Esophagus muscularis mucosa (tissue), 4 donors: ENCODE measurements around the gene ZP2. TPM values are rescaled to one million over a fixed set of nuclear protein-coding genes. Genes with fewer than 3 reads are reported as not detected.
"Not testable (repeated sequence)": the region's sequence is repeated elsewhere in the genome, so short reads cannot be mapped to it uniquely, and the experiment has no call there.

Experiments used
- DNase-seq: peaks from one replicate; pipeline ENCODE4 v3.0.0-alpha.2; 2017; ENCODE audit errors: extremely low spot score
- H3K27ac ChIP-seq, 4 donors: fragments of 200-600 bp; sonication (generic); replicated peaks in 1 of 4; 1 replicate in 3 of 4; 2 replicates in 1 of 4; pipeline ENCODE4 v1.5.1; 2016 to 2019; ENCODE audit warnings: mild to moderate bottlenecking in 1 of 4
- H3K27me3 ChIP-seq, 4 donors: fragments of 200-600 bp; sonication (generic); one replicate each; pipeline versions ENCODE4 v1.5.1 to v1.6.0; 2016 to 2019
- H3K36me3 ChIP-seq, 4 donors: fragments of 200-600 bp; sonication (generic); one replicate each; pipeline ENCODE4 v1.5.1; 2016 to 2019
- H3K4me1 ChIP-seq, 4 donors: fragments of 200-600 bp; sonication (generic); one replicate each; pipeline ENCODE4 v1.5.1; 2016 to 2019
- H3K4me3 ChIP-seq, 4 donors: fragments of 200-600 bp; sonication (generic); 1 replicate in 2 of 4; 2 replicates in 2 of 4; pipeline ENCODE4 v1.5.1; 2016 to 2019; ENCODE audit warnings: mild to moderate bottlenecking in 4 of 4, moderate library complexity in 1 of 4
- H3K9me3 ChIP-seq, 4 donors: fragments of 200-600 bp; sonication (generic); 1 replicate in 3 of 4; 2 replicates in 1 of 4; pipeline ENCODE4 v1.5.1; 2016 to 2019
- EP300 ChIP-seq: sonication (generic); formaldehyde crosslinking; IDR thresholded peaks from one replicate; pipeline ENCODE4 v1.6.1; 2017; ENCODE audit warnings: antibody characterized with exemption
- POLR2A ChIP-seq: fragments of 450-650 bp; IDR thresholded peaks from one replicate; pipeline ENCODE4 v1.6.1; 2017; ENCODE audit warnings: antibody characterized with exemption, moderate library complexity, mild to moderate bottlenecking, low read depth
- POLR2AphosphoS5 ChIP-seq, 2 donors: sonication (generic); formaldehyde crosslinking; IDR thresholded peaks; one replicate each; pipeline ENCODE4 v1.6.1; 2017; ENCODE audit warnings: antibody characterized with exemption in 2 of 2
- WGBS: methylation state at CpG from one replicate; pipeline ENCODE4 v1.1.5; 2018; 5-methylcytosine and 5-hydroxymethylcytosine counted together
- intact Hi-C: fragments of 100-400 bp; cut with DNase I; formaldehyde crosslinking; loops from one replicate; pipeline ENCODE4 v1.15.1; 2023
- total RNA-seq, 4 donors: library from RNA; depleted of rRNA; stranded (reverse); fragments of >200 nt; gene quantifications; one replicate each; pipeline versions ENCODE4 v1.1.0 to v1.2.1, GENCODE V29; 2016
- TF ChIP-seq, protein P1 (sequence below), 3 experiments: fragments of 200-600 bp in 2 of 3; fragments of 450-650 bp in 1 of 3; sonication (generic) in 2 of 3; IDR thresholded peaks; one replicate each; pipeline ENCODE4 v1.5.1; 2017 to 2019; ENCODE audit warnings: antibody characterized with exemption in 3 of 3, mild to moderate bottlenecking in 2 of 3, moderate library complexity in 1 of 3

Gene ZP2
- total RNA-seq, 4 donors from 2014 or later: not detected

- Histone ChIP-seq H3K27me3 (peaks cover 0 to 17% (median 0%) of the 10 kb centered on the region in 4 donors), H3K4me3 (no peak overlapping the region), H3K36me3 (no peaks in the 10 kb centered on the region), H3K9me3 (no peaks in the 10 kb centered on the region), H3K4me1 (no peaks in the 10 kb centered on the region), H3K27ac (no peak overlapping the region)
- 80% methylated on average over 15 of the region's 15 CpGs for WGBS
- intact Hi-C loops: no loop called here
- no peak for DNase-seq
- TF ChIP-seq POLR2AphosphoS5 (IDR thresholded peaks at IDR 0.05) (no peak), EP300 (no peak), POLR2A (no peak)
- TF ChIP-seq, protein P1, sequence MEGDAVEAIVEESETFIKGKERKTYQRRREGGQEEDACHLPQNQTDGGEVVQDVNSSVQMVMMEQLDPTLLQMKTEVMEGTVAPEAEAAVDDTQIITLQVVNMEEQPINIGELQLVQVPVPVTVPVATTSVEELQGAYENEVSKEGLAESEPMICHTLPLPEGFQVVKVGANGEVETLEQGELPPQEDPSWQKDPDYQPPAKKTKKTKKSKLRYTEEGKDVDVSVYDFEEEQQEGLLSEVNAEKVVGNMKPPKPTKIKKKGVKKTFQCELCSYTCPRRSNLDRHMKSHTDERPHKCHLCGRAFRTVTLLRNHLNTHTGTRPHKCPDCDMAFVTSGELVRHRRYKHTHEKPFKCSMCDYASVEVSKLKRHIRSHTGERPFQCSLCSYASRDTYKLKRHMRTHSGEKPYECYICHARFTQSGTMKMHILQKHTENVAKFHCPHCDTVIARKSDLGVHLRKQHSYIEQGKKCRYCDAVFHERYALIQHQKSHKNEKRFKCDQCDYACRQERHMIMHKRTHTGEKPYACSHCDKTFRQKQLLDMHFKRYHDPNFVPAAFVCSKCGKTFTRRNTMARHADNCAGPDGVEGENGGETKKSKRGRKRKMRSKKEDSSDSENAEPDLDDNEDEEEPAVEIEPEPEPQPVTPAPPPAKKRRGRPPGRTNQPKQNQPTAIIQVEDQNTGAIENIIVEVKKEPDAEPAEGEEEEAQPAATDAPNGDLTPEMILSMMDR (IDR thresholded peaks at IDR 0.05): no peak
Observed at GRCh38 chr16:21250072-21250923, 38.9 kb upstream of the ZP2 start.

DNA sequence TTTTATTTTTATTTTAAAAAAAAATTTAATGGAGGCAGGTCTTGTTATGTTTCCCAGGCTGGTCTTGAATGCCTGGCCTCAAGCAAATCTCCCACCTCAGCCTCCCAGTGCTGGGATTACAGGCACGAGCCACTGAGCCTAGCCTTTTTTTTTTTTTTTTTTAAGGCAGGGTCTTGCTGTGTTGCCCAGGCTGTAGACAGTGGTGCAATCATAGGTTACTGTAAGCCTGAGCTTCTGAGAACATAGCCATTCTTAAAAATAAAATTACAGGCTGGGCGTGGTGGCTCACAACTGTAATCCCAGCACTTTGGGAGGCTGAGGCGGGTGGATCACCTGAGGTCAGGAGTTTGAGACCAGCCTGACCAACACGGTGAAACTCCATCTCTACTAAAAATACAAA is 36.8 kb upstream of the ZP2 start:
- intact Hi-C loops, H3K36me3 ChIP-seq, H3K27ac ChIP-seq, H3K4me1 ChIP-seq, H3K4me3 ChIP-seq, H3K9me3 ChIP-seq, DNase-seq: not testable (repeated sequence)
- H3K27me3 ChIP-seq: peaks cover 0 to 17% (median 0%) of the 10 kb centered on the region in 4 donors
- 92% methylated on average over 4 of the region's 4 CpGs for WGBS

DNA sequence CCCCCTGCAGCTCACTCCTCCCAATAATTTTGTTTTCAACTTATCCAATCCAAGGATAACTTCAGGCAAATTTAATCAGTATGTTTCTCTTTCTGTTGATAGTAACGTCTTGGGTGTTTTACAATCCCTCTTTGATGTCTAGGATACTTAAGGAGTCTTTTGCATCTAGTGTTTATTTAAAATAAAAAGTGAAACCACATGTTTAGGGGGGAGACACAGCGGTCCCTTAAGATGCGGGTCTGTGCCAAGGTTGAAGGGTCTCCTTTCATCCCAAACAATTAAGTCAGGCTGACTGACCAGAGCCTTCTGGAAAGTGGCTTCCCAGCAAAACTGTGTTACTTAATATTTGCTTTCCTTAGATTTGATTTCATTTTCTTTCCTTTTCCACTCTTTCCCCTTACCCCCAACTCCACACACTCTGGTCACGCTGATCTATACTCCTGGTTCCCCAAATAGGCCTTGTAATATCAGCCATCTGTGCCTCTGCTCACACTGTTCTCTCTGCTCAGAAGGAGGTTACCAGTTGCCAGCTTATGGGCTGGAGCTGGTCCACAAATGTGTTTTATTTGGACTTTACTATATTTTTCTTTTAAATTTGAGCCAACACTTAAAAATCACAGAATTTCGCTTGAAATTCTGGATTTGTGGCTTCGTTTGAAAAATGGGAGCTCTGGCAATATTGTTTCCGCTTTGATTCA is 33.3 kb upstream of the ZP2 start:
- H3K36me3 ChIP-seq: no peaks in the 10 kb centered on the region
- whole genome bisulfite sequencing: 47% methylated on average over 7 of the region's 7 CpGs
- TF ChIP-seq, protein P1 (IDR thresholded peaks at IDR 0.05): no peak
- TF ChIP-seq POLR2AphosphoS5 (IDR thresholded peaks at IDR 0.05) (no peak), EP300 (no peak), POLR2A (no peak)
- no peak overlapping the region for H3K27ac ChIP-seq
- H3K4me1 ChIP-seq: no peaks in the 10 kb centered on the region
- H3K9me3 ChIP-seq: no peaks in the 10 kb centered on the region
- H3K4me3 ChIP-seq: no peak overlapping the region
- no peak for DNase-seq
- H3K27me3 ChIP-seq: peaks cover 0 to 6% (median 0%) of the 10 kb centered on the region in 4 donors
- intact Hi-C loops: no loop called here

GRCh38 chr16:21242756-21243155 is 31.4 kb upstream of the ZP2 start:
- Histone ChIP-seq H3K9me3 (no peaks in the 10 kb centered on the region), H3K4me3 (no peak overlapping the region), H3K36me3 (no peaks in the 10 kb centered on the region), H3K27ac (no peak overlapping the region), H3K27me3 (peaks cover 0 to 6% (median 0%) of the 10 kb centered on the region in 4 donors), H3K4me1 (no peaks in the 10 kb centered on the region)
- intact Hi-C loops: no loop called here
- 35% methylated on average over 2 of the region's 2 CpGs for WGBS
- TF ChIP-seq POLR2A: no peak
- no peak for TF ChIP-seq EP300
- no peak for TF ChIP-seq POLR2AphosphoS5 (IDR thresholded peaks at IDR 0.05)
- TF ChIP-seq, protein P1 (IDR thresholded peaks at IDR 0.05): no peak
- no peak for DNase-seq

DNA sequence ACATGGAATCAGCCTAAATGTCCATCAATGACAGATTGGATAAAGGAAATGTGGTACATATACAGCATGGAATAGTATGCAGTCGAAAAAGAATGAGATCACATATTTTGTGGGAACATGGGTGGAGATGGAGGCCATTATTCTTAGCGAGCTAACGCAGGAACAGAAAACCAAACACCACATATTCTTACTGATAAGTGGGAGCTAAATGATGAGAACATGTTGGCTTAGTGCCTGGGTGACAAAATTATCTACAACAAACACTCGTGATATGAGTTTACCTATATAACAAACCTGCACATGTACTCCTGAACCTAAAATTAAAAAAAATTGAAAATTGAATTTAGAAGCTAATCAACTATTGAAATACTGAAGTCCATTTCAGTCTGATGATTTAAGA is 28.3 kb upstream of the ZP2 start:
- Histone ChIP-seq H3K36me3 (no peaks in the 10 kb centered on the region), H3K4me3 (no peak overlapping the region), H3K27ac (no peak overlapping the region), H3K27me3 (peaks cover 0 to 6% (median 0%) of the 10 kb centered on the region in 4 donors), H3K9me3 (no peaks in the 10 kb centered on the region), H3K4me1 (no peaks in the 10 kb centered on the region)
- no peak for TF ChIP-seq POLR2A
- TF ChIP-seq POLR2AphosphoS5 (IDR thresholded peaks at IDR 0.05): no peak
- no peak for DNase-seq
- intact Hi-C loops: no loop called here
- 82% methylated on average over 4 of the region's 4 CpGs for WGBS
